Activated naive CD4-positive, alpha-beta T cell treated with anti-CD3 and anti-CD28 coated beads, Interleukin-2, amount 50 U/mL, for 24 hours (primary cell): Measurements from ENCODE around the gene MPND.
A peak's percentile ranks its signal among the peaks of the same experiment; 100 is the strongest.

Experiments
- H3K27ac Mint-ChIP-seq: one replicate; pipeline ENCODE4 v1.8.0; 2021; ENCODE audit warnings: mild to moderate bottlenecking, mixed read lengths
- H3K27me3 Mint-ChIP-seq: one replicate; pipeline ENCODE4 v1.8.0; 2021; ENCODE audit warnings: mixed read lengths
- H3K36me3 Mint-ChIP-seq: one replicate; pipeline ENCODE4 v1.8.0; 2021; ENCODE audit warnings: mixed read lengths
- H3K4me1 Mint-ChIP-seq: one replicate; pipeline ENCODE4 v1.8.0; 2021; ENCODE audit warnings: mixed read lengths
- H3K4me3 Mint-ChIP-seq: one replicate; pipeline ENCODE4 v1.8.0; 2021; ENCODE audit warnings: mild to moderate bottlenecking, mixed read lengths
- H3K9me3 Mint-ChIP-seq: one replicate; pipeline ENCODE4 v1.8.0; 2021; ENCODE audit warnings: mixed read lengths

Gene MPND

GRCh38 chr19:4390567-4391305, 47.4 kb downstream of the MPND start:
- H3K36me3 Mint-ChIP-seq: no peaks in the 10 kb centered on the region
- no peaks in the 10 kb centered on the region for H3K9me3 Mint-ChIP-seq
- peaks cover 56% of the 10 kb centered on the region for H3K4me1 Mint-ChIP-seq
- H3K27me3 Mint-ChIP-seq: no peaks in the 10 kb centered on the region
- H3K27ac Mint-ChIP-seq: no peak overlapping the region
- H3K4me3 Mint-ChIP-seq: no peak overlapping the region

GRCh38 chr19:4391306-4391693, 47.9 kb downstream of the MPND start:
- no peak overlapping the region for H3K27ac Mint-ChIP-seq
- no peaks in the 10 kb centered on the region for H3K27me3 Mint-ChIP-seq
- no peak overlapping the region for H3K4me3 Mint-ChIP-seq
- H3K9me3 Mint-ChIP-seq: no peaks in the 10 kb centered on the region
- H3K36me3 Mint-ChIP-seq: no peaks in the 10 kb centered on the region
- H3K4me1 Mint-ChIP-seq: peaks cover 56% of the 10 kb centered on the region

- no peak overlapping the region for H3K27ac Mint-ChIP-seq
- H3K4me1 Mint-ChIP-seq: peaks cover 61% of the 10 kb centered on the region
- H3K4me3 Mint-ChIP-seq: no peak overlapping the region
- H3K27me3 Mint-ChIP-seq: no peaks in the 10 kb centered on the region
- no peaks in the 10 kb centered on the region for H3K9me3 Mint-ChIP-seq
- no peaks in the 10 kb centered on the region for H3K36me3 Mint-ChIP-seq
Observed at GRCh38 chr19:4391701-4392483, 48.5 kb downstream of the MPND start.

GRCh38 chr19:4393947-4394590, 50.7 kb downstream of the MPND start:
- Mint-ChIP-seq H3K27me3 (no peaks in the 10 kb centered on the region), H3K9me3 (no peaks in the 10 kb centered on the region), H3K4me3 (peak overlapping the region; percentile 19), H3K36me3 (no peaks in the 10 kb centered on the region), H3K27ac (peak overlapping the region; percentile 23), H3K4me1 (peaks cover 74% of the 10 kb centered on the region)

- H3K36me3 Mint-ChIP-seq: no peaks in the 10 kb centered on the region
- H3K4me1 Mint-ChIP-seq: peaks cover 69% of the 10 kb centered on the region
- no peak overlapping the region for H3K4me3 Mint-ChIP-seq
- H3K27ac Mint-ChIP-seq: no peak overlapping the region
- H3K9me3 Mint-ChIP-seq: no peaks in the 10 kb centered on the region
- H3K27me3 Mint-ChIP-seq: no peaks in the 10 kb centered on the region
Observed at GRCh38 chr19:4396949-4397783, 53.8 kb downstream of the MPND start.

GRCh38 chr19:4399812-4400134, 56.4 kb downstream of the MPND start:
- H3K4me3 Mint-ChIP-seq: peak overlapping the region; percentile 93
- H3K36me3 Mint-ChIP-seq: no peaks in the 10 kb centered on the region
- H3K27me3 Mint-ChIP-seq: no peaks in the 10 kb centered on the region
- H3K27ac Mint-ChIP-seq: peak overlapping the region; percentile 86
- H3K4me1 Mint-ChIP-seq: peaks cover 62% of the 10 kb centered on the region
- no peaks in the 10 kb centered on the region for H3K9me3 Mint-ChIP-seq

- H3K27me3 Mint-ChIP-seq: no peaks in the 10 kb centered on the region
- peaks cover 57% of the 10 kb centered on the region for H3K4me1 Mint-ChIP-seq
- no peaks in the 10 kb centered on the region for H3K36me3 Mint-ChIP-seq
- no peaks in the 10 kb centered on the region for H3K9me3 Mint-ChIP-seq
- peak within 1 kb of the TSS; percentile 86 for H3K27ac Mint-ChIP-seq
- H3K4me3 Mint-ChIP-seq: peak within 1 kb of the TSS; percentile 93
Observed at GRCh38 chr19:4400135-4400936, 57.0 kb downstream of the MPND start, which contains the start of gene SH3GL1. Gene SH3GL1 (minus strand): TSS chr19:4400547. CDS start chr19:4400368, 179 bp downstream.

GRCh38 chr19:4401769-4402170, 58.4 kb downstream of the MPND start:
- Mint-ChIP-seq H3K9me3 (no peaks in the 10 kb centered on the region), H3K36me3 (no peaks in the 10 kb centered on the region), H3K4me3 (peak overlapping the region; percentile 92), H3K27ac (peak overlapping the region; percentile 99), H3K27me3 (no peaks in the 10 kb centered on the region), H3K4me1 (peaks cover 50% of the 10 kb centered on the region)

GRCh38 chr19:4402171-4403004, 59.0 kb downstream of the MPND start, which contains the start of gene CHAF1A:
Gene CHAF1A (plus strand): TSS chr19:4402640. CDS start chr19:4402763, 123 bp downstream.
- peak within 1 kb of the TSS; percentile 92 for H3K4me3 Mint-ChIP-seq
- no peaks in the 10 kb centered on the region for H3K27me3 Mint-ChIP-seq
- H3K27ac Mint-ChIP-seq: peak within 1 kb of the TSS; percentile 99
- H3K9me3 Mint-ChIP-seq: no peaks in the 10 kb centered on the region
- peaks cover 46% of the 10 kb centered on the region for H3K4me1 Mint-ChIP-seq
- no peaks in the 10 kb centered on the region for H3K36me3 Mint-ChIP-seq

- H3K27me3 Mint-ChIP-seq: no peaks in the 10 kb centered on the region
- no peak overlapping the region for H3K27ac Mint-ChIP-seq
- peak overlapping the region; percentile 91 for H3K4me3 Mint-ChIP-seq
- no peaks in the 10 kb centered on the region for H3K9me3 Mint-ChIP-seq
- no peaks in the 10 kb centered on the region for H3K36me3 Mint-ChIP-seq
- H3K4me1 Mint-ChIP-seq: peaks cover 43% of the 10 kb centered on the region
Observed at GRCh38 chr19:4403005-4403761, 59.8 kb downstream of the MPND start.

GRCh38 chr19:4405977-4406376, 62.6 kb downstream of the MPND start:
- Mint-ChIP-seq H3K4me3 (no peak overlapping the region), H3K4me1 (peaks cover 25% of the 10 kb centered on the region), H3K27me3 (no peaks in the 10 kb centered on the region), H3K9me3 (no peaks in the 10 kb centered on the region), H3K36me3 (no peaks in the 10 kb centered on the region), H3K27ac (no peak overlapping the region)

- Mint-ChIP-seq H3K9me3 (no peaks in the 10 kb centered on the region), H3K27ac (no peak overlapping the region), H3K4me3 (no peak overlapping the region), H3K4me1 (peaks cover 18% of the 10 kb centered on the region), H3K36me3 (no peaks in the 10 kb centered on the region), H3K27me3 (no peaks in the 10 kb centered on the region)
Observed at GRCh38 chr19:4406626-4407025, 63.3 kb downstream of the MPND start.

GRCh38 chr19:4409123-4409933, 66.0 kb downstream of the MPND start:
- no peaks in the 10 kb centered on the region for H3K27me3 Mint-ChIP-seq
- peaks cover under 1% of the 10 kb centered on the region for H3K4me1 Mint-ChIP-seq
- no peak overlapping the region for H3K4me3 Mint-ChIP-seq
- H3K36me3 Mint-ChIP-seq: peaks cover 4% of the 10 kb centered on the region
- H3K27ac Mint-ChIP-seq: no peak overlapping the region
- no peaks in the 10 kb centered on the region for H3K9me3 Mint-ChIP-seq
